NCI-H748 (cell line): ENCODE results near the gene IFIT1B.
"Not testable (repeated sequence)": the region's sequence is repeated elsewhere in the genome, so short reads cannot be mapped to it uniquely, and the experiment has no call there.

Source experiments
- DNase-seq: peaks from one replicate; lab custom pipeline; 2025; ENCODE audit not compliant: unreplicated experiment; lab: John Stamatoyannopoulos, UW

The IFIT1B gene

GRCh38 chr10:89377705-89378637 is at the start of gene IFIT1B:
Gene IFIT1B (plus strand): TSS chr10:89378056. CDS start chr10:89378136, 80 bp downstream.
- DNase-seq = no peak

DNA sequence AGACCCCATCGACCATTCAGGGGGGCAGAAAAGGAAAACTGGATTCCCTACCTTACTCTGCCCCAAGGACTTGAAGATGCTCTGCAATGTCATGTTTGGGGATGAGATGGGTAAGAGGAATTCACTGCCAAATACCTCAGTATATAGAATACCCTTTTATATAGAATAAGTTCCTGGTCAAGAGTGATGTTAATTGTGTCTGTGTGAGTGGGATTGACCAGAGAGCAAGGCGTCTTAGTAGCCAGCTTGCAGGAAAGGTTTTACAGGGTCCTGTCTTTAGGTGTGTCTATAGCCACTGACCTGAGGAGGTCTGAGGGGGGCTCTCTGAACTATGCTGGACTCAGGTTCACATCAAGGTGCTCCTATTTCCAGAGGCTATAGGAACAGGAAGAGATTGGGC is 48.7 kb upstream of the IFIT1B start:
- no peak for DNase-seq

- DNase-seq = not testable (repeated sequence)
Observed at GRCh38 chr10:89330014-89330413, 47.8 kb upstream of the IFIT1B start.

DNA sequence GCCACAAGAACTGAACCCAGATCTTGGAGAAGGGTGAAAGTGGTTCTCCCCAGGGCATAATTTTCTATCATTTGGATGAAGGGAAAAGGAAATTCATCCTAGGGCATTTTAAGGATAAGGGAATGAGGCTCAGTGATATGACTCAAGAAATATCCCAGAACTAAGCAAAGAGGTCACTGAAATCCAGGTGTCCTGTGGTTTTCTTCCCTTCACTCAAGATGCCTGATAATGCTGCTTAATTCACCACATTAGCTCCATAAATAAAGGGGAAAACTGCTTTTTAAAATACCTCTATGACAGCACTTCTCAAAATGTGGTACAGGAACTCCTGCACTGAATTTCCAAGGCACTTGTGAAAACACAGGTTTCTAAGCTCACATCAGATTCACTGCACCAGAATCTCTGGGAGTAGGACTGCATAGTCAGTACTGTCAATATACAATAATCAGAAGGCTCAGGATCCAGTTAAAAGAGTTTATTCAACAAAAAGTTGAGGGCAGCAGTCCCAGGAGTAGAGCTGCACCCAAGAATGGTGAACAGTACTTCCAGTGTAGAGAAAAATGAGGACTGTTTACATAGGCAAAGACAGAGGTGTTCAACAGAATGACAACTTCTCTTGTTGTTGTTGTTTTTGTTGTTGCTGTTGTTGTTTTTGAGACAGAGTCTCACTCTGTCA is 47.2 kb upstream of the IFIT1B start:
- DNase-seq = no peak

DNA sequence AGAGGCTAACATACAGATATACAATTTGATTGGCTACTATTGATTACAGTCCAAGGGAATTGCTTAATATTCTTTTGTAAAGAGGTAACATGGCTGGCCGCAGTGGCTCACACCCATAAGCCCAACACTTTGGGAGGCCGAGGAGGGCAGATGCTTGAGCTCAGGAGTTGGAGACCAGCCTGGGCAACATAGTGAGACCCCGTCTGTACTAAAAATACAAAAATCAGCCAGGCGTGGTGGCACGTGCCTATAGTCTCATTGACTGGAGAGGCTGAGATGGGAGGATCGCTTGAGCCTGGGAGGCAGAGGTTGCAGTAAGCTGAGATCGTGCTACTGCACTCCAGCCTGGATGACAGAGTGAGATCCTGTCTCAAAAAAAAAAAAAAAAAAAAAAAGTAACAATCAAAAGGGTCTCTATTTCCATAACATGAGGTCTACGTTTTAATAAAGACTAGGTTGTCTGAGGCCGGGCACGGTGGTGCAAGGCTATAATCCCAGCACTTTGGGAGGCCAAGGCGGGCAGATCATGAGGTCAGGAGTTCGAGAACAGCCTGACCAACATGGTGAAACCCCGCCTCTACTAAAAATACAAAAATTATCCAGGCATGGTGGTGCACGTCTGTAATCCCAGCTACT is 46.3 kb upstream of the IFIT1B start:
- not testable (repeated sequence) for DNase-seq

DNA sequence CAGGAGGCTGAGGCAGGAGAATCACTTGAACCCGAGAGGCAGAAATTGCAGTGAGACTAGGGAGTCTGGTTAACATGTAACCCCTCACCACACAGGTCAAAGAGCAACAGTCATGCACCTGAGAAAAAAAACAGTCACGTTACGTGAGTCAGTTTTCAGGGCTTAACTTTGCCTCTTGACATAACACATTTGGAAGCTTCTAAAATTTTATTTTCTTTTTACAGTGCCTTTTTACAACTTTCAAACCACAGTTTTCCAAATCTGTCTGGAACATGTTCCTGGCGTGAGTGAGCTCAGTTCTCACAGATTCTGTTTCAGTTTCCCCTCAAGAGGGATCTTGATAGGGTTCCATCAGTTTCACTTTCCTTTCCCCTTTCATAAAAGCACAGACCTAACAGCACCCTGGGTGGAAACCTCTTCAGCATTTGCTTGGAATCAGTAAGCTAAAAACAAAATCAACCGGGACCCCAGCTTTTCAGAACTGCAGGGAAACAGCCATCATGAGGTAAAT is 45.7 kb upstream of the IFIT1B start:
- DNase-seq = no peak

DNA sequence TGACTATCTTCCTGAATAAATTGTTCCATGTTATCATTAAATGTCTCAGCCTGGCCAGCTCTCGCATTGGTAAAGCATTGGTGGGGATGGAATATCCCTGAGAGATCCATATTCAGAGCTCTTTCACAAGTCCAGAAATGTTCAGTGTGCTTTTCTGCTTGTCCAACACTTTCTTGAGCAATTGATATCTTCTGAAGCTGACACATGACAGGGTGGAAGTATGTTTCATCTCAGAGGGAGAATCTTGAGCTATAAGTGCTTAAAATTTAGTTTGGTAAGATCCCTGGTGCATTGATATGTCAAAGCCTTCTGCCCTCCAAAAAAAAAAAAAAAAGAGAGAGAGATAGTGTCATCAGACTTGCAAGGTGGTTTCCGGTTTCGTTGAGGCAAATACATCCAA is 42.6 kb upstream of the IFIT1B start:
- DNase-seq = no peak

DNA sequence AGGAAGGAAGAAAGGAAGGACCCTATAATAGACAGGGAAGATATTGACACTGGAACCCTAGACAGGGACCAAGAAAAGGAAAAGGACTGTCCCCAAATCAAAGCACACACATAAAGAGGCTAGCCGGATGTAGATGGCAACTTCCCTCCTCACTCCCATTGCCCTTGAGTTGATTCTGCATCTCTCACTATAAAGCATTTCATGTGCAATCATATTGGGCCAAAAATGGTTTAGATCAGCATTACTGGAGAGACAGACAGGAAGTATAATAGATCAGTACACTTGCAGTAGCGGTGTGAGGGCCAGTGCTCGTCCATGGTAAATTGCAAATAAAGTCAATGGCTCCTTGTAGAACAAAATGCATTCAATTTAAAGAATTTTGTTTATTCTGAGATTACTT is 41.6 kb upstream of the IFIT1B start:
- DNase-seq = no peak

DNA sequence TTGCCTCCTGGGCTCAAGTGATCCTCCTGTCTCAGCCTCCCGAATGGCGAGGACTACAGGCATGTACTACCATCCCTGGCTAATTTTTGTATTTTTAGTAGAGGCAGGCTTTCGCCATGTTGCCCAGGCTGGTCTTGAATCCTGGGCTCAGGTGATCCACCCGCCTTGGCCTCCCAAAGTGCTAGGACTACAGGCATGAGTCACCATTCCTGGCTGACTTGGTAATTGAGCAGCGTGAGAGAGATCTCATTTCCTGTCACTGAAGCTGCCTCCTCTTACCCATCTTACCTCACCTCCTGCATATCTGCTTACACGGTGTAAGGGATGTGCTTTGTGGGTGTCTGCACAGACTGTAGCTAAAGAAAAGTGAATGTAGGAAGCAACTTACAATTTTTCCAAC is 40.4 kb upstream of the IFIT1B start:
- DNase-seq = no peak

GRCh38 chr10:89338713-89339112 is 39.1 kb upstream of the IFIT1B start:
- no peak for DNase-seq

DNA sequence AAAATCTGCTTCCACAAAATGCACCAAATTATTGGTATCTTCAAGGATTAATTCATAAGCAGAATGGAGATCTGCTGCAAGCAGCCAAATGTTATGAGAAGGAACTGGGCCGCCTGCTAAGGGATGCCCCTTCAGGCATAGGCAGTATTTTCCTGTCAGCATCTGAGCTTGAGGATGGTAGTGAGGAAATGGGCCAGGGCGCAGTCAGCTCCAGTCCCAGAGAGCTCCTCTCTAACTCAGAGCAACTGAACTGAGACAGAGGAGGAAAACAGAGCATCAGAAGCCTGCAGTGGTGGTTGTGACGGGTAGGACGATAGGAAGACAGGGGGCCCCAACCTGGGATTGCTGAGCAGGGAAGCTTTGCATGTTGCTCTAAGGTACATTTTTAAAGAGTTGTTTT is 38.0 kb upstream of the IFIT1B start:
- no peak for DNase-seq

DNA sequence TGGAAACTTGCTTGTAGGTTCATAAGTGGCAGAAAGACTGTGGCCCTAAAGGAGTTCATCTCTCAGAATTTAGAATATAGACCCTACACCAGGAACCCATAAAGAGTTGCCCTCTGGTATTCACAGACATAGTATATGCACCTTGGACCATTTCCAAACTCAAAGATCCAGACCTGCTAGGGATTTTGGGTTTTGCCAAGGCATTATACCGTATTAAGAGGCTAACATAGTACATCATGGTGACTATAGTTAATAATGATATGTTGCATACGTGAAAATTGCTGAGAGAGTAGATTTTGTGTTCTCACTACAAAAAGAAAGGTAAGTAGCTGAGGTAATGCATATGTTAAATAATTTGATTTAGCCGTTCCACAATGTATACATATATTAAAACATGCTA is 36.2 kb upstream of the IFIT1B start:
- no peak for DNase-seq

GRCh38 chr10:89342206-89342958 is 35.5 kb upstream of the IFIT1B start:
- no peak for DNase-seq

GRCh38 chr10:89343089-89343767 is 34.6 kb upstream of the IFIT1B start:
- no peak for DNase-seq

- DNase-seq = no peak
Observed at GRCh38 chr10:89344156-89344555, 33.7 kb upstream of the IFIT1B start.

GRCh38 chr10:89345367-89346000 is 32.4 kb upstream of the IFIT1B start:
- DNase-seq = no peak

GRCh38 chr10:89346405-89347254 is 31.2 kb upstream of the IFIT1B start:
- no peak for DNase-seq

- no peak for DNase-seq
Observed at GRCh38 chr10:89347701-89348457, 30.0 kb upstream of the IFIT1B start.
